ENCODE data around the gene EEF1G. TPM values are rescaled to one million over a fixed set of nuclear protein-coding genes. Genes with fewer than 3 reads are reported as not detected.
"Not testable (repeated sequence)": the region's sequence is repeated elsewhere in the genome, so short reads cannot be mapped to it uniquely, and the experiment has no call there.

The EEF1G gene
- total RNA-seq, 1 donor from 2014 or later: 1,515 TPM

DNA sequence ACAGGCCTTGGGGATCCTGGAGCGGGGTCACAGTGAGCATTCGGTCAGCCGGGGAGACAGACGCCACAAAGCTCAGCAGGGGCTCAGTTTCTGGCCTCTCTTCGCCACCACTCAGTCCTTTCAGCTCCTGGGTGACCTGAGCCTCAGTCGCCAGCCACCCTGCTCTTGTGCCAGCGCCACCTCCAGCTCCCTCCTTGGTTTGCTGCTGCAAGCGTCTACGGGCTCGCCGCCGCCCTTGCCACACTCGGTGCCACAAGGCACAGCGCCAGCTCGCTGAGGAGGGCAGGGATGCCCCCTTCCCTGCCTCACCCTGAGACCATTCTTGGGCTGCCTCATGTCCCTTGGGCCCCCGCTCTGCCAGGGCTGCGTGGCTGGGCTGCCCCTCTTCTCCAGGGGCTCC, 1.5 kb upstream of the EEF1G start:
- no peak for ATAC-seq

DNA sequence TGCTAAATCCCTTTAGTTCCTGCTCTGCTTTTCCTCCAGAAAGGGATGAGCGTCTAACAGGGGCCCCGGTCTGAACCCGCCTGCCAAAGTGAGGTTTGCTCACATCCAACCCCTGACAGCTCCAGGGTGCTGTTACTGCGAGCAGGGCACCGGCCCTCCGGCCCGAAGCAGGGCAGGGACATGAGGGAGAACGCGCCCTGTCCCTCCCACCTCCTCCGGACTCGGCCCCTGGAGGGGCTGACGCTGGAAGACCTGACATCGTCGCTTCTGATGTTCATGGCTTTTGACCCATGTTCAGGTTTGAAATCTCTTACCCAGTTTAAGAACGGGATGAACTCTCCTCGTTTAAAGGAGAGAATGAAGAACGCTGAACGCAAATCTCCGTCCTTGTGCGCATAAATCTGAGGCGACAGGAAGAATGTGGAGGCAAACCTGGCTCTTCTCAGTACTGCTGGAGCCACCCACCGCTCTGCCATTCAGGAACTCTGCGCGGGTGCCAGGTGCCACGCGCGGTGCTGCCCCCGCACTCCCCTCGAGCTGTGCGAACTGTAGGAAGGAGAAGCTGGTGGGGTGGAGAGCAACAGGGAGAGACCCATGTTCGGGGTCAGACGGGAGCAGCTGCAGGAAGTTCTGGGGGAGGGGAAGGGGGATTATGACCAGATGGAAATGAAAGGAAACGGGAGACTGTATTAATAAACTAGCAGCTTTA, 826 bp upstream of the EEF1G start:
- peak; percentile 17 for ATAC-seq

DNA sequence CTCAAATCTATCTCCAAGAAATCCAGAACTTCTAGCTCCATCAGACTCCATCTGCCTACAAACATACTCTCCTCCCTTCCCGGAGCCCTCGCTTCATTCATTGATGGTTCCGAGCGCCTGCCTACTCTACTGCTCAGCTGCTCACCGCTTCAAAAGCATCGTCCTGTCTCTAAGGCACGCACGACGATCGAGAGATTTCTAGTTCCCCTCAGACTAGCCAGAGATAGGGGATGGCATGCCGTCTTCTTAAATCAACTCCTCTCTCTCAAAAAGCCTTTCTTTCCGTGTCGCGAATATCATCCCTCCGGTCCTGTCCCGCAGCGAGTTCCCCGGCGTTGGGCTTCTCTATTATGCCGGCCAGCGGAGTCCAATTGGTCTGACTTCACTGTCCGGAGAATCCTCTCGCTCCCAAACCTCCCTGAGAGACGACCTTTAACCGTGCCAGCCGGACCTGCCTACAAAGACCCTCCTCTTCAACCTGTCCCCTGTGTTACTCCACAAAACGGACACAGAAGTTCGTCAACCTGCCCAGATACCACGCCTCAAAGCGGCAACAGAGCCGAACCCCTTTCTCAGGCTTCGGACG, 592 bp downstream of the EEF1G start:
- no peak for ATAC-seq

DNA sequence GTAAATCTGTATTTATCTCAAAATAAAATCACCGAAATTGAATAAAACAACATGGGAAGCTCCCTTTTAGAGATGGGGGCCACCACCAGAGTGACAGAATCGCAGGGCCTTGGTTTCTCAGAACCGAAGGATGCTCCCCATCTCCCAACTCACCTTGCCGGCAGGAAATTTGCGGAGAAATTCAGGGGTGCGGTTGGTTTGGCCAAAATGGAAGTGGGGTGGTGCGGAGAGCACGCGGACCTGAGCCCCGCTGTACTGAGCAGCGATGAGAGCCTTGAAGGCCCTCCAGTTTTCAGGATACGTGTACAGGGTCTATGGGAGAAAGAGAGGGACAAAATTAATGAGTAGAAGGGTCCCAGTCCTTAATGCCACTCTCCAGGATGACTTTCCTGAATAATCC, 1.3 kb downstream of the EEF1G start:
- ATAC-seq: no peak

DNA sequence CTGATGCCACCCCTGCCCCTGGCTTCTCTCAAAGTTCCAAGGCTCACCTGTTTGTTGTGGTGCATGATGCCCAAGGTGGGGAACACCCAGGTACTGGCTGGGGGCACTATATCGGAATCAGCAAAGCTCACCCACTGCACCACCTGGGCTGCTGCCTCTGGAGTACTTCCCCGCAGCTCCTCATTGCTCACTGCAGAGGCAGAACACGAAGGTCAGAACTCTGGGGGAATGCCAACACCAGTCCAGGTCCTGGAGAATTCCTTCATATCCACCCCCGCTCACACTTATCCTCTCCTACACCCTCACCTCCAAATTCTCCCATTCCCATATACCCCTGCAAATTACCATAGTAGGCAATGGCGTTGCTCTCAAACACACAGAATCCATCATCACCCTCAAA, 2.2 kb downstream of the EEF1G start:
- ATAC-seq: not testable (repeated sequence)

DNA sequence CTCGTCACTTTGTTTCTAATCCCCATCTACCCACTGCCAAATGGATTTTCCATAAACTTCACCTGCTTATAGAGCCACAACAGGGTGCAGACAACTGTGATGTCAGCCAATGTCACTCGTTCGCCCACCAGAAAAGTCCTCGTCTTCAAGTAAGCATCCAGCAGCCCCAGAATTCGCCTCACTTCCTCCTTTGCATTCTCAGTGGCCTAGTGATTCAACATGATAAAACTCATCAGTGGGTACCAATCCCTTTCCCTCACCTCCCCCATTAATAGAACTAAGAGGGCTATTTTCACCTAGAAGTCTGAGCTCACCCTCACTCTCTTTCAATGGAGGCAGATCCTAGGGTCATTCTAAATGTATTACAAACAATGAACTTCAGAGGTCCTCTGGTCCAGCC, 2.8 kb downstream of the EEF1G start:
- ATAC-seq: not testable (repeated sequence)

DNA sequence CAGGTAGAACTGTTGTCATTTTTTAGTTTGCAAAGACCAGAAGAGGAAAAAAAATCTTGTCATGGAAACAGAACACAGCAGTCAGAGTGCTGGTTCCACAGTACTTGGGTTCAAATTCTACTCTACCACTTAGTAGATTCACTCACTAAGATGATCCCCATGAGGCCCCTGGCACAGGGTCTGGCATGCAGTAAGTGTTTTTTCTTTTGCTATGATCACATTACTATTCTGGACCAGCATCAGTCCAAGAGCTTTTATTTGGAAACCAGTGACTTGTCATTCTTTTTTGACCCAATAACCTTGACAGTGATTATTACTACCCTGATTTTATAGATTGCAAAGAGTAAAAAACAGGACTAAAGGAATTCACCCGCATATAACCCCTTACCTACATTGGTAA, 4.1 kb downstream of the EEF1G start:
- ATAC-seq: no peak

DNA sequence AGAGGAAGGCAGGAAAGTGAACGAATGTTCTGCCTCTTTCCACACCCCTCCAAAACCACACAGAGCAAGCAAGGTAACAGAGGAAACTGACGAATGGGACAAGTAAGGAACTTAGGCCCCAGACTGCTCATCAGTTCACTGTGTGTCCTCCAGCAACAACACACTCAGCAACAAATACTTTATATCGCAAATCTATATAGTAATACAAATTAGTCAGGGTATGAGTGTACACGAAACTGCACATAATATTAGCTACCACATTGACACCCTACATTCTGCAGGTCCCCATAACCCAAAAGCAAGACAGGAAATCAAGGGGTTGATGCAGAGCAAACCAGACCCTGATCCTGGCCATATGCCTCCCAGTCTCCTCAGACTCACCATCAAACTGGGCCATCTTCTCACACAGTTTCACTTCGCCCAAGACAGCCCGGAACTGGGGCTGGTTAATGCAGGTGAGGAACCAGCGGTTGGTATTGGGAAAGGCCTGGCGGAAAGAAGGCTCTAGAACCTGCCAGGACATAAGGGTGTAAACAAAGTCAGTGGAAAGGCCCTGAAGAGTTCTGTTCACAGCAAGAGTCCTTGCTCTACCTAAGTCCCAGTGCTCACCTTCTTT, 6.6 kb downstream of the EEF1G start:
- no peak for ATAC-seq

DNA sequence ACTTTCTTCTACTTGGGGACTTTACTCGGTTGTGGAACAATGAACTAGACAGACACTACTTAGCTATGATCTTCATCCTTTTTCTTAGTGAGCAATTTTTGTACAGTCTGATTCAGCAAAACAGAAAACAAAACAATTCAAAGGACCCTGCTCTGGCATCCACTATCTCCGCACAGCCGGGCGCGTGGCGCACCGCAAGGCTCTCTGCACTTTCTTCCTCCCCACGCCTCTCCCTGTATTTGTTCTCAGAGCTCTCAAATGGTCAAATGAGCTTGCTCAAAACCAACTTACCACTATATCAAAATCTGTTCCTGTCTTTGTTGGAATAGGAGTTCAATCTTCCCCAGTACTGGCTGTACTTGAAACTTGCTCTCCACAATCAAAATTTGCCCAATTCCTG, 7.4 kb downstream of the EEF1G start:
- ATAC-seq: no peak

DNA sequence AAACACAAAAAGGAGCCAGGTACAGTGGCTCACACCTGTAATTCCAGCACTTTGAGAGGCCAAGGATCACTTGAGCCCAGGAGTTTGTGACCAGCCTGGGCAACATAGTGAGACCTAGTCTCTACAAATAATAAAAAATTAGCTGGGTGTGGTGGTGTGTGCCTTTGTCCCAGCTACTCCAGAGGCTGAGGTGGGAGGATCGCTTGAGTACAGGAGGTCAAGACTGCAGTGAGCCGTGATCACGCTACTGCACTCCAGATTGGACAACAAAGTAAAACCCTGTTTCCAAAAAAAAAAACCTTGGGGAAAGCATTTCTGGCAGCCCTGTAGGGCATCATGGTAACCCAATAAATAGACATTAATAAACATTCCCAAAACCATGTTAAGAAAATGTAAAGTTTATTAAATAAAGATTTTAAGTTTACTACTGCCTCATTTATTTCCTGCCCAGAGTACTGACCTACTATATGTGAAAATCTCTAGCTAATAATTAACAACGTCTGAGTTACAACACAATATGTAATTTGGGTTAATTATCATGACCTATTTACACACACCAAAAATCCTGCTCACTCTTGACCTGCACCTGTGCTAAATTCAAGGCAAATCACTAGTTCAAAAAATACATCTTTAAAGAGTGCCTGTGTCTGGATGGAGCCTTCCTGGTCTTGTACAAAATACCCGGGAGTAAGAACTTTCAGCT, 8.4 kb downstream of the EEF1G start:
- ATAC-seq: no peak

DNA sequence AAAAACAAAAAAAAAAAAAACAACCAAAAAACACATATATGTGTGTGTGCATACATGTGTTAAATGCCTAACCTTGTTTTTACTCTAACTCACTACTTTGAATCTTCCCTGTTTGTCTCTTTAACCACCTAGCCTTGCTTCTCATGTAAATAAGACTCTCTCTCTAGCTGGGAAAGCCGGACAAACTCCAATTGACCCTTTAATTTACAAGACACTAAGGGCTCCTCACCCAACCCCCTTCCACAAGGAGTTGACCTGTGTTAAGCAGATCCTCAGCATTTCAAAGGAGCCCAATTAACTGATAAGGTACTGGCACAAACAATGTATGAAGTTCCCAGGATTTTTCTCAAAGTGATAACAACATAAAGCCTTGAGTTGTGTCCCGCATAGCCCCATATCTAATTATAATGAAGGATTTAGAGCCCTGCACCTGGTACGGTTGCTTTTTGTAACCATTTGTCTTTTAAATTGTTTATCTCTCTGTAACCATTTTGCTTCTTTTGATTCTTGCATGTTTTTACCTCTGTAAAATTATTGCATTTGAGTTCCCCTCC, 11.9 kb downstream of the EEF1G start:
- ATAC-seq: not testable (repeated sequence)

DNA sequence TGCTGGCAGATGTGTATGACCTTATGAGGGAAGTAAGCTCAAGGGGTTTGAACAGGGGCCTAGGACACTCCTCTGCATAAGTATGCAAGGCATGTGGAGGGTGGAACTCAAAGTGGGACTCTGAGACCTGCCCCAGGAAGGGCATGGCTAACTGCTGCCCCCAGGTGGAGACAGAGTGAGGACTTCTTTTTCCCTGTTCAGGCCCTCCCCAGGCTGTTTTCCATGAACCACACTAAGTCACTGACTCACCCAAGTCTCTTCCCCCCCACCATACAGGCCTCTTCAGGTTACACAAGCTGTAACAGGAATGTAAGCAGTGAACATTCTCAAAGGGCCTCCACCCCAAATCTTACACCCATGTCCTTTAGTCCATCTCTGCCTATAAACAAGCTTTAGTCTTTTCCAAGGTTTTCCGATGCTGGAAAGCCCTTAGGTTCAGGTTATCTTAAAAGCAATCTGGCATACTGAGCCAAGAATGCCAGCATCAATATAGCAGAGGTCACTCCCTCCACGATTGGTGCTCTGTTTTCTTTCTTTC, 13.1 kb downstream of the EEF1G start:
- peak; percentile 89 for ATAC-seq

DNA sequence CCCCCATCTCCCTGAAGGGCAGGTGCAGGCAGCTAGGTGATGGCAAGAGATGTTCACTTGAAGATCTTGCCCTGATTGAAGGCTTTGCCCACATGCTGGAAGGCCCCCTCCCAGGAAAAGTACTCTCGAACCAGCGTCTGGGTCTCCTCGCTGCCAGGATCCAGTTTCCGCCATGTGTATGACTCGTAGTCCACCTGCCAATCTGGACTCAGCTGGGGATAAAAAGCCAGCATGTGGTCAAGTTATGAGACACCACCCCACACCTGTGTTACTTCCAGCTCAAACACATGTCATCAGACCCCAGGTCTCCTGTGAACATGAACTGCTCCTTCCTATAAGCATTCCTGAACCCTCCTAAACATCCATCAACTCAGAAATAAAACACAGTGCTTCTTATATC, 14.1 kb downstream of the EEF1G start:
- not testable (repeated sequence) for ATAC-seq

DNA sequence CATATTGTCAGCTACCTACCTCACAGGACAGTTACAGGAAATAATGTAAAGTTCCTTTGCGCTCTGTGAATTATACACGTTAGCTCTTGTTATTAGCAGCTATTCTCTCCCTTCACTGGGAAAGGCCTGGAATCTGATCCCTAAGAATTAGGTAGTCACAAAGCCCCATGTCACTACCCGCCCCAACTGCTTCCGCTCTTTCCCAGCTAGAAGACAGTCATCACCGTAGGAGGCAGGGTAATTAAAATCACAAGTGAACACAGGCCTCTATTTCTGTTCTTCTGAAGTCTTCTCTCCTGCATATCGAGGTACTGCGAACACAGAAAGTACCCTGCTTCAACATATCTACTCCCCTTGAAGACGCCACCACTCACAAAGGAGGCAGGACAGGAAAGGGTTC, 14.5 kb downstream of the EEF1G start:
- ATAC-seq: no peak

DNA sequence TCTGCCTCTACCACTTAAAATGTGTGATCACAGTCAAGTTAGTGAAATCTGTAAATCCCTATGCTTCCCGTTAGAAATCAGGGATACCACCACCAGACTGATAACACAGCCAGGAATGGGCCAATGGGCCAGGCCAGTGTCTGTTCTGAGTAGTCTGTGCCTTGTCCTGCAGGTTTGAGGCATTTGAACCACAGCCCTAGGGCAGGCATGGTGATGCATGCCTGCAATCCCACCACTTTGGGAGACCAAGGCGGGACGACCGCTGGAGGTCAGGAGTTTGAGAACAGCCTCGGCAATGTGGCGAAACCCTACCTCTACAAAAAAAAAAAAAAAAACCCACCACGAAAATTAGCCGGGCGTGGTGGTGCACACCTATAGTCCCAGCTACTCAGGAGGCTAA, 15.0 kb downstream of the EEF1G start:
- no peak for ATAC-seq

DNA sequence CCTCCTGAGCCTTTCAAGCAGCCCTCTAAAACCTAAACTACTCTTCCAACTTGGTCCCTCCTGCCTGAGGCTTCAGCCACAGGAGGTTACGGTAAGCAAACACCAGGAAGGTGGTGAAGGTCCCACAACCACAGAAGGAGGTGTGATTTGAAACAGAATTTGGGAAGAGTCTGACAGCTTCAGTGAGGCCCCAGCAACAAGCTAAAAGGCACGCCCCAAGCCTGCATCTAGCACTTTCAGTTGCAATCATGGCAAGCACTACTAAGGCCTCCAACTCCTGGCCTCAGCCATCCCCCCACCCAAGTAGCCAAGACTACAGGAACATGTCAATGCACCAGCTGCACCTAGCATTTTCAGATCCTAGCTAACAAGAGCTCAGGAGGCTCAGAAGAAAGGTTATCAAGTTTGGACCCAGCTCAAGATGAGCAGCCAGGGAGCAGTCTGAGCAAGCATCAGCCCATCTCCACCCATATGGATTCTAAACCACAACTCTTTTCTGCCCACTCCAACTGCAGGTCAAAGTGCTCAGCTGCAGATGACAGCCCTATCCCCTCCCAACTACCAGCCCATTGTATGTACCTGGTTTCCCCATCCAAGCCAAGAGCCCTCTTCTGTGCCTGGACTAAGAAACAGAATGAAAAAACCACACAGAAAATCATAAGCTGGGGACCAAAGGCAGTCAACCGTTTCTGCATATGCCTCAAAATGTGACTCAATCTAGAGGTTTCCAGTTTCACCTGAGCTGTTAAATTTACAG, 16.6 kb downstream of the EEF1G start:
- ATAC-seq: no peak

DNA sequence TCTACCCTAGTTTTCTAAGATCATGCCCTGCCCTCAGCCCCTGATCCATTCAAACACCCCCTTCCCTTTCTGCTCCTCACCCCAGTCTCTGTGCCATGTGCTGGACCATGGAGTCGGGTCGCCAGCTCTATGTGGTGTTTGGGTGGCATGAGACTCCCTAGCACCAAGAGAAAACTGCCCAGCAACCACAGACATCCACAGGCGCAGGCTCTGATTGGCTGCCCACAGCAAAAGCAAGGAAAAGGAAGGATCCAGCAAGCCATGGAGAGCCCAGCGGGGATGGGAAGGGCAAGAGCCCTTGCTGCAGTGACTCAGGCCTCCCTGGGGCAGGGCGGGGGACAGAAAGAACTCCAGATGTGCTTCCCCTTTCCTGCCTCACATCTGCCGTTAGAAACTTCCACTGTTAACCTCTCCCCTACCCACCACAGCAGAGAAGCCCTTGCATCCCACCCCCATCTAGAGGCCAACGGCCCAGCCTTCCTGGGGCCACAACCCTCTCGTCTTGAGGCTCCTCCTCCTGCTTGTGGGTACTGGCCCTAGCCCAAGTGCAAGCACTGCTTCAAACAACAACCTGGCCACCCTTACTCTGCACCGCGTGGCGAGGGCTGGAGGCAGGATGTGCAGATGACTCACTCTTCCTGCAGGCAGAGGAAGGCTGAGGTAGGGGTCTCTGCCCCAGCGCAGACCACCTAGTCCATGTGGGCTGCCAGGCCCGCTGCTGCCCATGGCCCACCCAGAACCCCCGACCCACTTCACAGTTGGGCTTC, 17.4 kb downstream of the EEF1G start:
- ATAC-seq: peak; percentile 60

DNA sequence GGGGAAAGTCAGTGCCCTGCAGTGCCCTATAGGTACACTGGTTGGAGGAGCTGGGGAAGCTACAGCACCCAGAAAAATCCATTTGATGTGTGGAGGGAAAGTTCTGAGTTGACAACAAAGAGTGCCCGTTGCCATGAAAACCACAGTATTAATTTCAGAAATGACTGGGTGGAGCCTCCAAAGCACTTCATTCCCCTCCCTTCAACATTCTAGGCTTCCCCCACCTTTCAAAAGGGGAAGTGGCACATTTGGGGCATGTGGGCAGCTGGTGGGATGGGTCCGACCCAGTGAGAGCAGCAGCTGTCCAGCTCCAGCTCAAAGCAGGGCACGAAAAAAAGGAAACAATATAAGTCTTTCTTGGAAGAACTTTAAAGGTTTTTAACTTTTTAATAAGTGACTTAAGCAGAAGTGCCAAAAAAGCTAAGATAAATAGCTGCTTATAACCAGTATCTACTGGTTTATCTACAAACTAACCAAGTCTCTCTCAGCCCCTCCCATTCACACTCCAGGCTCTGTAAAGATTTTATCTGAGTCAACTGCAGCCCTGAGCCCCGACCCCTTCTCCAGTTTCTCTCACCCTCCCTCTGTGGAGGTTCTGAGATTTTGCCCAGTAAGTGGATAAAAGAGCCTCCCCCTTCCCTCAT, 18.1 kb downstream of the EEF1G start:
- no peak for ATAC-seq

DNA sequence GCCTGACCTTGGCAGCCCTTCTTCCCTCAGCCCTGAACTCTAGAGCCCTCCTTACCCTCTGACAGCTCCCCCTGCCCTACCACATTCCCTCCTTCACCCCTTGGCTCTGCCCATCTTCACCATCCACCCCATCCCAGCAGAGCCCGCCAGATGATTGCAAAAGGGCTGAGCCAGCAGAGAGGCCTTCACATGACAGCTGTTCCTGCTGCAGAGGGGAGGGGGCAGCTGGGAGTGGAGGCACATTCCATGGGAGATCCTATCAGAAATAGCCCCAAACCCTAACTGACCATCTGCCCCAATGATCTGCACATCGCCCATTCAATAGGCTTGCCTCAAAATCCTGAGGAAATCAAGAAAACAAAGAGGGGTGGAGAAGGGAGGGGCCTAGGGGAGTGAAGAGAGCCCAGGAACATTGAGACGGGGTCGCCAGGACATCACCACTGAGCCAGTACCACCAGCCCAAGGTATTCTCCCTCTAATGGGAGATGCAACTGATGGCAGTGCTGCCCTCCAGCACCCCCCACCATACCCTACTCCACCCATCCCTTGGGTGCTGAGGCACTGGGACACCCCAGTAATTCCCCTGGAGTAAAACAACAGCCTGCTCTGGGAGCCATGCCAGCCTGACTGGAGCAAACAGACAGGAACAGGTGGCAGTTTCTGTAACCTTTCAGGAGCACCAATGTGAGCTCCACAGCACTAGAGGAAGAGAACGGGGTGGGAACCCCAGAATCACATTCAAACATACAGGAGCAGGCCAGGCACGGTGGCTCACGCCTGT, 19.1 kb downstream of the EEF1G start:
- ATAC-seq: peak; percentile 0

DNA sequence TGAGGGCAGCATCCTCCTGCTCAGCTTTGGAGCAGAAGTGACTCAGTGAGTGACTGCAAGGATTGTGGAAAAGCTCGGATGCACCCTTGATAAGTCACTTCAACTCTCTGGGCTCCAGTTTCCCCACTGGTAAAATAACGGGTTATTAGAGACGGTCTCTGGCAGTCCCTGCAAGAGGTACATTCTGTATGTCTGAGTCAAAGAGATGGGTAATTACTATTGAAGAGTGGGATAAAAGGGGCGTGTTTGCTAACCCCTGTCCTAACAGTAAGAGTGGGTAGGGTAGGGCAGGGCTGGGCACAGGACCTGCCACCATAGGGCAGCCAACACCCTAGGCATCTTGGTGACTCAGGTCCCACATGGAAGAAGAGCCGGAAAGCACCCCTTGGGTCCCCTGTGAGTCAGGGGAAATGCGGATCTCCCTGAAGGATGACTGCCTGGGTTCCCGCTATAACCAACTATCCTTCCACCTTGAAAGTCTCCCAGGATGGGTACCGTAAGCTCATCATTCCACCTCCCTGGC, 19.8 kb downstream of the EEF1G start:
- ATAC-seq: peak; percentile 74
